Measurements from ENCODE around the gene TMEM61. TPM values are rescaled to one million over a fixed set of nuclear protein-coding genes. Genes with fewer than 3 reads are reported as not detected.

TMEM61 gene
- total and polyA plus RNA-seq, 2 experiments from 2014 or later: not detected

GRCh38 chr1:54965624-54966340, 14.6 kb upstream of the TMEM61 start:
- Histone ChIP-seq H3K4me3 (no peak overlapping the region), H3K36me3 (no peaks in the 10 kb centered on the region), H3K27ac (no peak overlapping the region), H3K9me3 (ENCODE audit: low read depth) (no peaks in the 10 kb centered on the region), H3K27me3 (no peaks in the 10 kb centered on the region), H3K4me1 (ENCODE audit: low read depth) (no peaks in the 10 kb centered on the region)
- TF ChIP-seq, protein P1, sequence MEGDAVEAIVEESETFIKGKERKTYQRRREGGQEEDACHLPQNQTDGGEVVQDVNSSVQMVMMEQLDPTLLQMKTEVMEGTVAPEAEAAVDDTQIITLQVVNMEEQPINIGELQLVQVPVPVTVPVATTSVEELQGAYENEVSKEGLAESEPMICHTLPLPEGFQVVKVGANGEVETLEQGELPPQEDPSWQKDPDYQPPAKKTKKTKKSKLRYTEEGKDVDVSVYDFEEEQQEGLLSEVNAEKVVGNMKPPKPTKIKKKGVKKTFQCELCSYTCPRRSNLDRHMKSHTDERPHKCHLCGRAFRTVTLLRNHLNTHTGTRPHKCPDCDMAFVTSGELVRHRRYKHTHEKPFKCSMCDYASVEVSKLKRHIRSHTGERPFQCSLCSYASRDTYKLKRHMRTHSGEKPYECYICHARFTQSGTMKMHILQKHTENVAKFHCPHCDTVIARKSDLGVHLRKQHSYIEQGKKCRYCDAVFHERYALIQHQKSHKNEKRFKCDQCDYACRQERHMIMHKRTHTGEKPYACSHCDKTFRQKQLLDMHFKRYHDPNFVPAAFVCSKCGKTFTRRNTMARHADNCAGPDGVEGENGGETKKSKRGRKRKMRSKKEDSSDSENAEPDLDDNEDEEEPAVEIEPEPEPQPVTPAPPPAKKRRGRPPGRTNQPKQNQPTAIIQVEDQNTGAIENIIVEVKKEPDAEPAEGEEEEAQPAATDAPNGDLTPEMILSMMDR (IDR thresholded peaks at IDR 0.05; ENCODE audit: low read depth, low read length): no peak
- peak in 1 of 2 donors; percentile 90 for DNase-seq (ENCODE audit: low read depth in 1 of 2, low spot score in 1 of 2)

DNA sequence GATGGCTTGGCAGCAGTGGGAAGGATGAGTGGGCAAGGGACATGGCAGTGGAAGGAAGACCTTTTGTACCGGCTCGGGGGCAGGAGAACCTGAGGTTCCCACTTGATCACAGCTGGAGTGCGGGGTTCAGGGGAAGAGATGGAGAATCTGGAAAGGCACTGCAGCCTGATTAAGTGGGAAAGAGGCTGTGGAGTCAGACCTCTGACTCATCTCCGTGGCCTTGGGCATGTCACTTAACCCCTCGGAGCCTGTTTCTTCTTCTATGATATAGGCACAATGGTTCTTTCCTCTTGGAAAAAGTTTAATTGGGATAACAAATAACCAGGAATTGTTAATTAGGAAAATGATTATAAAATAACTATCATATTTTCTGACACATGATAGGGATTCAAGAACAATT, 13.1 kb upstream of the TMEM61 start:
- no peaks in the 10 kb centered on the region for H3K36me3 ChIP-seq
- H3K27me3 ChIP-seq: no peaks in the 10 kb centered on the region
- H3K27ac ChIP-seq: no peak overlapping the region
- TF ChIP-seq, protein P1 (IDR thresholded peaks at IDR 0.05; ENCODE audit: low read depth, low read length): no peak
- no peak for DNase-seq (ENCODE audit: low read depth in 1 of 2, low spot score in 1 of 2)
- H3K4me3 ChIP-seq: no peak overlapping the region
- no peaks in the 10 kb centered on the region for H3K4me1 ChIP-seq (ENCODE audit: low read depth)
- no peaks in the 10 kb centered on the region for H3K9me3 ChIP-seq (ENCODE audit: low read depth)

- no peak for DNase-seq (ENCODE audit: low read depth in 1 of 2, low spot score in 1 of 2)
- no peaks in the 10 kb centered on the region for H3K27me3 ChIP-seq
- H3K9me3 ChIP-seq (ENCODE audit: low read depth): no peaks in the 10 kb centered on the region
- no peaks in the 10 kb centered on the region for H3K36me3 ChIP-seq
- TF ChIP-seq, protein P1 (IDR thresholded peaks at IDR 0.05; ENCODE audit: low read depth, low read length): no peak
- H3K4me3 ChIP-seq: no peak overlapping the region
- H3K27ac ChIP-seq: no peak overlapping the region
- no peaks in the 10 kb centered on the region for H3K4me1 ChIP-seq (ENCODE audit: low read depth)
Observed at GRCh38 chr1:54968551-54968950, 11.9 kb upstream of the TMEM61 start.

- H3K27me3 ChIP-seq: no peaks in the 10 kb centered on the region
- no peaks in the 10 kb centered on the region for H3K4me1 ChIP-seq (ENCODE audit: low read depth)
- no peaks in the 10 kb centered on the region for H3K9me3 ChIP-seq (ENCODE audit: low read depth)
- H3K27ac ChIP-seq: no peak overlapping the region
- no peaks in the 10 kb centered on the region for H3K36me3 ChIP-seq
- H3K4me3 ChIP-seq: no peak overlapping the region
- TF ChIP-seq, protein P1 (IDR thresholded peaks at IDR 0.05; ENCODE audit: low read depth, low read length): no peak
- no peak for DNase-seq (ENCODE audit: low read depth in 1 of 2, low spot score in 1 of 2)
Observed at GRCh38 chr1:54969879-54970278, 10.5 kb upstream of the TMEM61 start.

GRCh38 chr1:54970901-54971300, 9.5 kb upstream of the TMEM61 start:
- no peak overlapping the region for H3K27ac ChIP-seq
- H3K36me3 ChIP-seq: no peaks in the 10 kb centered on the region
- TF ChIP-seq, protein P1 (IDR thresholded peaks at IDR 0.05; ENCODE audit: low read depth, low read length): no peak
- H3K4me1 ChIP-seq (ENCODE audit: low read depth): no peaks in the 10 kb centered on the region
- H3K4me3 ChIP-seq: no peak overlapping the region
- DNase-seq (ENCODE audit: low read depth in 1 of 2, low spot score in 1 of 2): no peak
- H3K27me3 ChIP-seq: peaks cover 2% of the 10 kb centered on the region
- no peaks in the 10 kb centered on the region for H3K9me3 ChIP-seq (ENCODE audit: low read depth)

All from cardiac muscle cell (in vitro differentiated cells and primary cell).